ENCODE data around the gene VEGFC. TPM values are rescaled to one million over a fixed set of nuclear protein-coding genes. Genes with fewer than 3 reads are reported as not detected.

VEGFC gene
- total RNA-seq, 2 donors from 2014 or later: 0.60 to 0.95 TPM

GRCh38 chr4:176799653-176800052, 6.9 kb upstream of the VEGFC start:
- H3K9me3 ChIP-seq (ENCODE audit: control insufficient read depth, low read length): no peaks in the 10 kb centered on the region
- H3K4me3 Mint-ChIP-seq: no peak overlapping the region
- 91 to 92% methylated on average over 2 of the region's 2 CpGs for WGBS, 2 experiments (ENCODE audit: insufficient coverage in 1 of 2, insufficient read length in 1 of 2)
- no peaks in the 10 kb centered on the region for H3K27me3 ChIP-seq (ENCODE audit: control insufficient read depth, insufficient read depth, low read length, poor library complexity, severe bottlenecking)
- H3K4me1 Mint-ChIP-seq: no peaks in the 10 kb centered on the region
- no peak for DNase-seq
- TF ChIP-seq CTCF (conservative IDR thresholded peaks at IDR 0.05): no peak
- no peaks in the 10 kb centered on the region for H3K36me3 ChIP-seq (ENCODE audit: control insufficient read depth, insufficient read depth, low read length)
- H3K4me1 ChIP-seq (ENCODE audit: control insufficient read depth, insufficient read depth, low read length): no peaks in the 10 kb centered on the region
- no peak overlapping the region for H3K9ac ChIP-seq (ENCODE audit: extremely low read depth, low read length, poor library complexity, severe bottlenecking)
- H3K4me3 ChIP-seq (ENCODE audit: low read length): no peak overlapping the region
- H3K36me3 Mint-ChIP-seq (ENCODE audit: low read depth): no peaks in the 10 kb centered on the region
- no peak overlapping the region for H3K27ac Mint-ChIP-seq
- H3K27ac ChIP-seq (ENCODE audit: low read depth, low read length): no peak overlapping the region
- H3K27me3 Mint-ChIP-seq (ENCODE audit: insufficient read depth): peaks cover 11% of the 10 kb centered on the region
- no peaks in the 10 kb centered on the region for H3K9me3 Mint-ChIP-seq

GRCh38 chr4:176798540-176798939, 5.8 kb upstream of the VEGFC start:
- Mint-ChIP-seq H3K4me1 (no peaks in the 10 kb centered on the region), H3K27ac (no peak overlapping the region), H3K4me3 (no peak overlapping the region), H3K36me3 (ENCODE audit: low read depth) (no peaks in the 10 kb centered on the region), H3K9me3 (no peaks in the 10 kb centered on the region), H3K27me3 (ENCODE audit: insufficient read depth) (peaks cover 22% of the 10 kb centered on the region)
- Histone ChIP-seq H3K9ac (ENCODE audit: extremely low read depth, low read length, poor library complexity, severe bottlenecking) (no peak overlapping the region), H3K4me1 (ENCODE audit: control insufficient read depth, insufficient read depth, low read length) (no peaks in the 10 kb centered on the region), H3K27ac (ENCODE audit: low read depth, low read length) (no peak overlapping the region), H3K27me3 (ENCODE audit: control insufficient read depth, insufficient read depth, low read length, poor library complexity, severe bottlenecking) (peaks cover 9% of the 10 kb centered on the region), H3K4me3 (ENCODE audit: low read length) (no peak overlapping the region), H3K9me3 (ENCODE audit: control insufficient read depth, low read length) (no peaks in the 10 kb centered on the region), H3K36me3 (ENCODE audit: control insufficient read depth, insufficient read depth, low read length) (no peaks in the 10 kb centered on the region)
- no peak for DNase-seq
- TF ChIP-seq CTCF (conservative IDR thresholded peaks at IDR 0.05): no peak
- 90% methylated on average over 1 of the region's 1 CpG; no CpG with 5 or more reads in 1 of the 2 experiments for WGBS, 2 experiments (ENCODE audit: insufficient coverage in 1 of 2, insufficient read length in 1 of 2)

- no peaks in the 10 kb centered on the region for H3K9me3 ChIP-seq (ENCODE audit: control insufficient read depth, low read length)
- 88% methylated on average over 1 of the region's 1 CpG; no CpG with 5 or more reads in 1 of the 2 experiments for WGBS, 2 experiments (ENCODE audit: insufficient coverage in 1 of 2, insufficient read length in 1 of 2)
- Mint-ChIP-seq H3K27ac (no peak overlapping the region), H3K4me1 (no peaks in the 10 kb centered on the region), H3K4me3 (no peak overlapping the region), H3K9me3 (no peaks in the 10 kb centered on the region), H3K36me3 (ENCODE audit: low read depth) (no peaks in the 10 kb centered on the region), H3K27me3 (ENCODE audit: insufficient read depth) (peaks cover 43% of the 10 kb centered on the region)
- H3K27ac ChIP-seq (ENCODE audit: low read depth, low read length): no peak overlapping the region
- no peak overlapping the region for H3K4me3 ChIP-seq (ENCODE audit: low read length)
- H3K36me3 ChIP-seq (ENCODE audit: control insufficient read depth, insufficient read depth, low read length): no peaks in the 10 kb centered on the region
- no peak overlapping the region for H3K9ac ChIP-seq (ENCODE audit: extremely low read depth, low read length, poor library complexity, severe bottlenecking)
- TF ChIP-seq CTCF (conservative IDR thresholded peaks at IDR 0.05): no peak
- peaks cover 32% of the 10 kb centered on the region for H3K27me3 ChIP-seq (ENCODE audit: control insufficient read depth, insufficient read depth, low read length, poor library complexity, severe bottlenecking)
- no peaks in the 10 kb centered on the region for H3K4me1 ChIP-seq (ENCODE audit: control insufficient read depth, insufficient read depth, low read length)
- DNase-seq: no peak
Measured at GRCh38 chr4:176795441-176795840, 2.7 kb upstream of the VEGFC start.
